ENCODE data around the gene MAGI3. TPM values are rescaled to one million over a fixed set of nuclear protein-coding genes. Genes with fewer than 3 reads are reported as not detected.
"Not testable (repeated sequence)": the region's sequence is repeated elsewhere in the genome, so short reads cannot be mapped to it uniquely, and the experiment has no call there.

The MAGI3 gene
- total and polyA plus RNA-seq, 3 donors from 2014 or later, result 15.8 to 18.9 (median 18.8) TPM

- Histone ChIP-seq H3K9me3 (no peaks in the 10 kb centered on the region), H3K4me1 (no peaks in the 10 kb centered on the region), H3K27ac (no peak overlapping the region), H3K4me3 (no peak overlapping the region), H3K36me3 (ENCODE audit: low read depth, missing control alignments) (no peaks in the 10 kb centered on the region), H3K27me3 (no peaks in the 10 kb centered on the region)
- TF ChIP-seq POLR2A (IDR thresholded peaks at IDR 0.05), result no peak
- TF ChIP-seq, protein P1, sequence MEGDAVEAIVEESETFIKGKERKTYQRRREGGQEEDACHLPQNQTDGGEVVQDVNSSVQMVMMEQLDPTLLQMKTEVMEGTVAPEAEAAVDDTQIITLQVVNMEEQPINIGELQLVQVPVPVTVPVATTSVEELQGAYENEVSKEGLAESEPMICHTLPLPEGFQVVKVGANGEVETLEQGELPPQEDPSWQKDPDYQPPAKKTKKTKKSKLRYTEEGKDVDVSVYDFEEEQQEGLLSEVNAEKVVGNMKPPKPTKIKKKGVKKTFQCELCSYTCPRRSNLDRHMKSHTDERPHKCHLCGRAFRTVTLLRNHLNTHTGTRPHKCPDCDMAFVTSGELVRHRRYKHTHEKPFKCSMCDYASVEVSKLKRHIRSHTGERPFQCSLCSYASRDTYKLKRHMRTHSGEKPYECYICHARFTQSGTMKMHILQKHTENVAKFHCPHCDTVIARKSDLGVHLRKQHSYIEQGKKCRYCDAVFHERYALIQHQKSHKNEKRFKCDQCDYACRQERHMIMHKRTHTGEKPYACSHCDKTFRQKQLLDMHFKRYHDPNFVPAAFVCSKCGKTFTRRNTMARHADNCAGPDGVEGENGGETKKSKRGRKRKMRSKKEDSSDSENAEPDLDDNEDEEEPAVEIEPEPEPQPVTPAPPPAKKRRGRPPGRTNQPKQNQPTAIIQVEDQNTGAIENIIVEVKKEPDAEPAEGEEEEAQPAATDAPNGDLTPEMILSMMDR (IDR thresholded peaks at IDR 0.05), result no peak
- intact Hi-C loops (cut with DNase I; ENCODE audit: low total_unique reads), result no loop called here
- DNase-seq, result no peak
- 0 to 90% methylated on average over 1 of the region's 1 CpG for WGBS, 2 donors
Observed at GRCh38 chr1:113592230-113592629, 201.9 kb downstream of the MAGI3 start.

- H3K27me3 ChIP-seq, result no peaks in the 10 kb centered on the region
- H3K36me3 ChIP-seq (ENCODE audit: low read depth, missing control alignments), result no peaks in the 10 kb centered on the region
- DNase-seq, result no peak
- intact Hi-C loops (cut with DNase I; ENCODE audit: low total_unique reads), result no loop called here
- no peak for TF ChIP-seq POLR2A (IDR thresholded peaks at IDR 0.05)
- TF ChIP-seq, protein P1 (IDR thresholded peaks at IDR 0.05), result no peak
- H3K9me3 ChIP-seq, result no peaks in the 10 kb centered on the region
- H3K4me1 ChIP-seq, result no peaks in the 10 kb centered on the region
- WGBS, 2 donors, result 75 to 78% methylated on average over 4 of the region's 4 CpGs
- no peak overlapping the region for H3K4me3 ChIP-seq
- no peak overlapping the region for H3K27ac ChIP-seq
Observed at GRCh38 chr1:113593550-113594297, 203.4 kb downstream of the MAGI3 start.

DNA sequence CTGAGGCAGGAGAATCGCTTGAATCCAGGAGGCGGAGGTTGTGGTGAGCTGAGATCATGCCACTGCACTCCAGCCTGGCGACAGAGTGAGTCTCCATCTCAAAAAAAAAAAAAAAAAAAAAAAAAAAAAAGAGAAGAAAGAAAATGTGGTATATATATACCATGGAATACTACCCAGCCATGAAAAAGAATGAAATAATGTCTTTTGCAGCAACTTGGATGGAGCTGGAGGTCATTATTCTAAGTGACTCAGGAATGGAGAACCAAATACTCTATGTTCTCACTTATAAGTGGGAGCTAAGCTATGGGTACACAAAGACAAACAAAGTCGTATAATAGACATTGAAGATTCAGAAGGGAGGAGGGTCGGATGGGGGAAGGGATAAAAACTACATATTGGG is 214.2 kb downstream of the MAGI3 start:
- WGBS, 2 donors, result 93 to 97% methylated on average over 4 to 5 of the region's 5 CpGs
- intact Hi-C loops (cut with DNase I; ENCODE audit: low total_unique reads), result loop anchor here (5.0 kb wide), 1 partner anchor 292 kb away; no protein-coding TSS in a partner anchor
- not testable (repeated sequence) for DNase-seq

GRCh38 chr1:113605146-113605545 is 214.8 kb downstream of the MAGI3 start:
- no peaks in the 10 kb centered on the region for H3K36me3 ChIP-seq (ENCODE audit: low read depth, missing control alignments)
- intact Hi-C loops (cut with DNase I; ENCODE audit: low total_unique reads), result no loop called here
- no peaks in the 10 kb centered on the region for H3K27me3 ChIP-seq
- no peak for DNase-seq
- no peak overlapping the region for H3K27ac ChIP-seq
- TF ChIP-seq, protein P1 (IDR thresholded peaks at IDR 0.05), result no peak
- TF ChIP-seq POLR2A (IDR thresholded peaks at IDR 0.05), result no peak
- no peaks in the 10 kb centered on the region for H3K4me1 ChIP-seq
- H3K9me3 ChIP-seq, result no peaks in the 10 kb centered on the region
- H3K4me3 ChIP-seq, result no peak overlapping the region

More for the DNA sequence above, 214.2 kb downstream of the MAGI3 start:
- H3K4me1 ChIP-seq; H3K9me3 ChIP-seq; H3K4me3 ChIP-seq; H3K27me3 ChIP-seq; H3K27ac ChIP-seq; H3K36me3 ChIP-seq (ENCODE audit: low read depth, missing control alignments): not testable (repeated sequence)

GRCh38 chr1:113608399-113608798 is 218.1 kb downstream of the MAGI3 start:
- H3K27ac ChIP-seq, result no peak overlapping the region

More at GRCh38 chr1:113608399-113608798, 218.1 kb downstream of the MAGI3 start:
- Histone ChIP-seq H3K27me3 (no peaks in the 10 kb centered on the region), H3K4me3 (no peak overlapping the region), H3K4me1 (no peaks in the 10 kb centered on the region), H3K9me3 (no peaks in the 10 kb centered on the region), H3K36me3 (ENCODE audit: low read depth, missing control alignments) (no peaks in the 10 kb centered on the region)
- intact Hi-C loops (cut with DNase I; ENCODE audit: low total_unique reads), result no loop called here
- WGBS, 2 donors, result 33 to 58% methylated on average over 3 of the region's 3 CpGs
- TF ChIP-seq POLR2A (IDR thresholded peaks at IDR 0.05), result no peak
- TF ChIP-seq, protein P1 (IDR thresholded peaks at IDR 0.05), result no peak
- no peak for DNase-seq
